Measurements from ENCODE around the gene CNOT6. TPM values are rescaled to one million over a fixed set of nuclear protein-coding genes. Genes with fewer than 3 reads are reported as not detected.

The CNOT6 gene
- total RNA-seq, 1 donor from 2014 or later = 55.7 TPM

- TF ChIP-seq CTCF (conservative IDR thresholded peaks at IDR 0.05) = no peak
- Mint-ChIP-seq H3K36me3 (peaks cover 38% of the 10 kb centered on the region), H3K27me3 (no peaks in the 10 kb centered on the region), H3K9me3 (no peaks in the 10 kb centered on the region), H3K27ac (no peak overlapping the region), H3K4me3 (no peak overlapping the region), H3K4me1 (ENCODE audit: unreplicated experiment) (no peaks in the 10 kb centered on the region)
- no peak for DNase-seq (ENCODE audit: extremely low spot score, unreplicated experiment)
Measured at GRCh38 chr5:180568914-180569313, 74.7 kb downstream of the CNOT6 start.

DNA sequence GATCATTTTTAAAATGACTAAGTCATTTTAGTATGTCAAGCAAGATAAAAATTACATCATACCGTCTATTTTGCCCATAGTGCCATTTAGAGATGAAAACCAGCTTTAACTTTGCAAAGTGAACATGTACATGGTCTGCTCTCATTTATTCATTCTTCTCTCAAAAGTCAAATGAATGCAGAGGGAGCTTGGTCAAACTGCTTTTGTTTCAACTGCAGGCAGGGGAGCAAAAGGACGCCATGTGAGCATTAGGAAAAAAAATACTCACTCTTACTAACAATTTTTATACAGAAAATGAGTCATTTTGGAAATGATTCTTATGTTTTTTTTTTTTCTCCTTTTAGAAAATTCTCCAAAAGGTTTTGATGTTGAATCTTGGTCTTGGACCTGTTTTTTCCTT lies 81.4 kb downstream of the CNOT6 start:
- no peak overlapping the region for H3K4me3 Mint-ChIP-seq
- H3K27ac Mint-ChIP-seq = no peak overlapping the region

DNA sequence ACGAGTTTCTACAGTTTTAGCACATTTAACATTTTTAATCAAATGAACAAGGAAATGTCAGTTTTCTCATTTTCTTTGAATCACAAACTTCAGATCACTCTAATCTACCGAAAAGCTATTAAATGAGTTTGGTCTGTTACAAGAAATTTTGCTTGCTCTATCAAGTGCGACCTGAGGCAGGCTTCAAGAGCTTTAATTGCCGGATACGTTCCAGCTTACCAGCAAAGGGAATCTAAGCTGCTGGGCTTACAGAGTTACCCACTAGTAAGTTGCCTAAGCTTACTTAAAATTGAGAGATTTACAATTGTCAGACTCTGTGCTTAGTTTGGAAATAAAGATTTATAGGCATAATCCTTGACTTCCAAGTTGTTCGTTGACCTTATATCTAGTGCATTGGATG lies 86.5 kb downstream of the CNOT6 start:
- H3K9me3 Mint-ChIP-seq = peaks cover 8% of the 10 kb centered on the region
- no peak overlapping the region for H3K27ac Mint-ChIP-seq
- no peak for TF ChIP-seq CTCF (conservative IDR thresholded peaks at IDR 0.05)
- peaks cover 24% of the 10 kb centered on the region for H3K36me3 Mint-ChIP-seq
- DNase-seq (ENCODE audit: extremely low spot score, unreplicated experiment) = no peak
- peaks cover 11% of the 10 kb centered on the region for H3K27me3 Mint-ChIP-seq
- no peaks in the 10 kb centered on the region for H3K4me1 Mint-ChIP-seq (ENCODE audit: unreplicated experiment)
- H3K4me3 Mint-ChIP-seq = no peak overlapping the region

More for the DNA sequence above, 81.4 kb downstream of the CNOT6 start:
- DNase-seq (ENCODE audit: extremely low spot score, unreplicated experiment) = no peak
- no peaks in the 10 kb centered on the region for H3K4me1 Mint-ChIP-seq (ENCODE audit: unreplicated experiment)
- no peak for TF ChIP-seq CTCF (conservative IDR thresholded peaks at IDR 0.05)
- H3K9me3 Mint-ChIP-seq = no peaks in the 10 kb centered on the region
- no peaks in the 10 kb centered on the region for H3K27me3 Mint-ChIP-seq
- peaks cover 46% of the 10 kb centered on the region for H3K36me3 Mint-ChIP-seq

- Mint-ChIP-seq H3K9me3 (peaks cover 14% of the 10 kb centered on the region), H3K36me3 (no peaks in the 10 kb centered on the region), H3K27me3 (peaks cover 37% of the 10 kb centered on the region), H3K27ac (no peak overlapping the region), H3K4me3 (no peak overlapping the region), H3K4me1 (ENCODE audit: unreplicated experiment) (no peaks in the 10 kb centered on the region)
- TF ChIP-seq CTCF (conservative IDR thresholded peaks at IDR 0.05) = no peak
- DNase-seq (ENCODE audit: extremely low spot score, unreplicated experiment) = no peak
Measured at GRCh38 chr5:180583738-180584137, 89.6 kb downstream of the CNOT6 start.

DNA sequence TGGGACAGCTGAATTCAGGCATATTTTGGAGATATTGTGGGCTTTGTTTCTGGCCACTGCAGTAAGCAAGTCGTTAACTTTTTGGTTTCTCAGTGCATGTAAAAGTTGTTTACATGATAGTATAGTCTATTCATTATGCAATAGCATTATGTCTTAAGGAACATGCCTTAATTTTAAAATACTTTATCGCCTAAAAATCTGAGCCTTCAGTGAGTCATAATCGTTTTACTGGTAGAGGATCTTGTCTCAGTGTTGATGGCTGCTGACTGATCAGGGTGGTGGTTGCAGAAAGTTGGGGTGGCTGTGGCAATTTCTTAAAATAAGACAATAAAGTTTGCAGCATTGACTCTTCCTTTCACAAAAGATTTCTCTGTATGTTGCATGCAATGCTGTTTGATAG lies 92.0 kb downstream of the CNOT6 start:
- DNase-seq (ENCODE audit: extremely low spot score, unreplicated experiment) = no peak
- no peaks in the 10 kb centered on the region for H3K36me3 Mint-ChIP-seq

More for the DNA sequence above, 92.0 kb downstream of the CNOT6 start:
- Mint-ChIP-seq H3K4me3 (no peak overlapping the region), H3K4me1 (ENCODE audit: unreplicated experiment) (peaks cover 5% of the 10 kb centered on the region), H3K27ac (no peak overlapping the region), H3K27me3 (peaks cover 50% of the 10 kb centered on the region), H3K9me3 (peaks cover 14% of the 10 kb centered on the region)
- no peak for TF ChIP-seq CTCF (conservative IDR thresholded peaks at IDR 0.05)

All from type B pancreatic cell (in vitro differentiated cells).